SH-SY5Y (cell line): Measurements from ENCODE around the gene LYPD1.

Experiments
- GATA2 ChIP-seq: IDR thresholded peaks from 2 replicates; pipeline ENCODE4 v1.6.1; 2011; ENCODE audit warnings: mild to moderate bottlenecking, low read depth, low read length
- GATA3 ChIP-seq: IDR thresholded peaks from 2 replicates; pipeline ENCODE4 v1.6.1; 2011; ENCODE audit warnings: low read depth, mild to moderate bottlenecking, low read length, moderate library complexity

DNA sequence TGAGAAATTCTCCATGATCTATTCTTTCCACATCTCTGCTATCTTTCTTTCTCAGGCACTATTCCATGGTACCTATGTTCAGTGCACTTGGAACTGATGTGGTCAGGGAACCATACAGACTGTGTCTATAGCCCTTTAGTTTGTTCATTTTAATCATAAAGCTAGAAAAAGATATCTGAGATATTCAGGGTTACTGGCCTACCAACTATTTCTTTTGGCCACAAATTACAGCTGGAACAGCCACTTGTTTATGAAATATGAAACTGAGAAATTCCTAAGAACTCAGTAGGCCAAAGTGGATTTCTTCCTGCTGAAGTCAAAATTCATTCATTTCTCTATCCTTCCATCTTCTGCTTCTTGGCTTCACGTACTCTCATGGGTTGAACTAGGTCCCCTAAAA, 22.8 kb upstream of the LYPD1 start:
- TF ChIP-seq GATA2 = no peak
- TF ChIP-seq GATA3 = no peak
